Smooth muscle cell of the brain vasculature (primary cell): Measurements from ENCODE around the gene LIPG.
"Not testable (repeated sequence)": the region's sequence is repeated elsewhere in the genome, so short reads cannot be mapped to it uniquely, and the experiment has no call there.

ENCODE experiments used
- DNase-seq: peaks from one replicate; pipeline ENCODE4 v3.0.0-alpha.2; 2012; ENCODE audit warnings: low read depth, low spot score

LIPG gene

DNA sequence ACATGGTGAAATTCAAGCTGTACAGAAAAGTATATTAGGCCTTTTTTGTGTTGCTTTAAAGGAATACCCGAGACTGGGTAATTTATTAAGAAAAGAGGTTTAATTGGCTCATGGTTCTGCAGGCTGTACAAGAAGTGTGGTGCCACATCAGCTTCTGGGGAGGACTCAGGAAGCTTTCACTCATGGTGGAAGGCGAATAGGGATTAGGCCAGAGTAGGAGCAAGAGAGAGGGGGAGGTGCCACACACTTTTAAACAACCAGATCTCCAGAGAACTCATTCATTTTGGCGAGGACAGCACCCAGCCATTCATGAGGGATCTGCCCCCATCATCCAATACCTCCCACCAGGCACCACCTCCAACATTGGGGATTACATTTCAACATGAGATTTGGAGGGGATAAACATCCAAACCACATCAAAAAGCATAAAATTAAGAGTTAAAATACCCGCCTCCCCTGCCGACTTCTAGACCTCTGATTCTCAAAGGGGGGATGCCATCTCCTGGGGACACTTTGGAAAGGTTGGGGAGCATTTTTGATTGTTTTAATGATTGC is 15.1 kb upstream of the LIPG start:
- DNase-seq, result no peak

DNA sequence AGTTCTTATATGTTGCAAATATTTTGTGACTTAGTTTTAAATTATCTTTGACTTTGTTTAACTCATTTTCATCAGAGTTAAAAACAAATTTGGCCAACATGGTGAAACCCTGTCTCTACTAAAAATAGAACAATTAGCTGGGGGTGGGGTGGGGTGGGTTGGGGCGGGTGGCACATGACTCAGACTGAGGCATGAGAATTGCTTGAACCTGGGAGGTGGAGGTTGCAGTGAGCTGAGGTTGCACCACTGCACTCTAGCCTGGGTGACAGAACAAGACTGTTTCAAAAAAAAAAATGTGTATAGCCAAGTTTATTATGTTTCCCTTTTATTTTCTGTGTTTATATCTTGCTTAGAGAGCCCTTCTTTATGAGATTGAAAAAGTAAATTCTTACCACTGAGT is 14.2 kb upstream of the LIPG start:
- DNase-seq, result no peak

DNA sequence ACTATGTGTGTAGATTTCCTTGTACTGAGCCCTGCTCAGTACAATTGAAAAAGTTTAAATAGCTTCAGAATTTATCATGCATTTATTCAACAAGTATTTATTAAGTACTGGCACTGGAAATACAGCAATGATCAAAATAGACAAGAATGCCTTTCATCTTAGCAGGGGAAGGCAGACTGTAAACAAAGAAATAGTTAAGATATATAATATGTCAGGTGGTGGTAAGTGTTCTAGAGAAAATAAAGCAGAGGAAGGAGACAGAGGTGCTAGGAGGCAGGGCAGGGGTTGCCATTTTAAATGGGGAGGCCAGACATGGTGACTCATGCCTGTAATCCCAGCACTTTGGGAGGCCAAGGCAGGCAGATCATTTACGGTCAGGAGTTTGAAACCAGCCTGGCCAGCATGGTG is 13.6 kb upstream of the LIPG start:
- peak; percentile 23 for DNase-seq

DNA sequence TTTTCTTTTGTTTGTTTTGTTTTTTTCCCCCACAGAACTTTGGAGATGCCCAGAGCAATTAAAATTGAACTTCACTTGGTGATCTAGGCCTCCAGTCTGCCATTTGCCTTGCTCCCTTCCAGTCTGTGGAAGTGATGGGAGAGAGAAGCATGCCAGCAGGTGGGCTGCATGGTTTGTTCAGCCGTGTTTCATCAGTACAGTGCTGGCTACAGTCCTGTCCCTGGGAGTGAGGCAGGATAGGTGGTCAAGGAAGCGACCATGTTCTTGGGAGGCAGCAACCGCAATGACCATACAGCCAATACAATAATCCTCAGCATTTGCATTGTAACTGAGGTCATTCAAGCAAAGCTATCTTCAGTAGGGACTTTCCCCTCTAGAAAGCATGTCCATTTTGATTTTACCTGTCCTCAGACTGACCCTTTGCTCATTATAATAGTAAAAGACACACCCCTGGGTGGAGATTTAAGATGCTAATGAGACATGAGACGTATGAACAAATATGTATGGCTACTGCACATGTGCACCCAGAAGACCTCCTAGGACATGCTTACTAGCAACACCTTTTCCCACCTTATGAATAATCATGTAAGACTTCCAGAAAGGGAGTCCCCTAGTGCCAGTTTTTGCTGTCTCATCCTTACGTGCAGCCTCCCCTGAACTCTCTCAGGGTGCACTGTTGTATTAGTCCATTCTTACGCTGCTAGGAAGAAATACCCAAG is 11.1 kb upstream of the LIPG start:
- no peak for DNase-seq

DNA sequence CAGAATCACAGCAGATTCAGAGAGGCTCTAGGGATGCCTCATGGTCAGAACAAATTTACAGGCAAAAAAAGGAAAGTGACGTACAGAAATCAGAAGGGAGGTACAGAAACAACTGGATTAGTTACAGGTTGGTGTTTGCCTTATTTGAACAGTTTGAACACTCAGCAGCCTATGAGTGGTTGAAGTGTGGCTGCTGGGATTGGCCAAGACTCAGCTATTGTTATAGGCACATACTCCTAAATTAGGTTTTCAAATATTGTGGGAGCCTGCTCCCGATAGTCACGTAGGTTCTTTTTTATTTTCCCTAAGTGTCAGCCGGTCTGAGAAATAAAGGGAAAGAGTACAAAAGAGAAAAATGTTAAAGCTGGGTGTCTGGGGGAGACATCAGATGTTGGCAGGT is 8.9 kb upstream of the LIPG start:
- no peak for DNase-seq

DNA sequence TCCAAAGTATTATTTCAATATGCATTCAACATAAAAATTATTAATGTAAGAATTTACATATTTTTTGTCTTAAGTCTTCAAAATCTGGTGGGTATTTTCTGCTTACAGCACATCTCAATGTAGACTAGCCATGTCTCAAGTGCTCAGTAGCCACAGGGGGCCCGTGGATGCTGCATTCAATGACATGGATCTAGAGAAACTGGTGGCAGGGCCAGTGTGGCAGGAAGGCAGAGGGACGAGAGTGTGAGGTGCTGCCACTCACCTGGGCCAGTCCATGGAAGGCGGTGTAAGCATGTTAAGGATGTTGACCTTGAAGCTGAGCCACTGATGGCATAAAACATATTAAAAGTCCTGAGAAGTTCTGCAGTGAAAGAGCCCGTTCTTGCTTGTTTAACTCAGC is 6.2 kb upstream of the LIPG start:
- no peak for DNase-seq

DNA sequence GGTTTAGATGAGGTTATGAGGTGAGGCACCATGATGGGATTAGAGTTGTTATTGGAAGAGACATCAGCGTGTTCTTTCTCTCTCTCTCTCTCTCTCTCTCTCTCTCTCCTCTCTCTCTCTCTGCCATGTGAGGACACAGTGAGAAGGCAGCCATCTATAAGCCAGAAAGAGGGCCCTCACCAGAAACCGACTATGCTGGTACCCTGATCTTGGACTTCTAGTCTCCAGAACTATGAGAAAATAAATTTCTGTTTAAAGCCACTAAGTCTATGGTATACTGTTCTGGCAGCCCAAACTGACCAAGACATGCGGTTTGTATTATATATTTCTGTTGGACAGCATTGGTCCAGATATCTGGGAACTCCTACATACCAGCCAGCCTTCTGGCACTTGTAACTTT is 3.5 kb upstream of the LIPG start:
- DNase-seq, result no peak

DNA sequence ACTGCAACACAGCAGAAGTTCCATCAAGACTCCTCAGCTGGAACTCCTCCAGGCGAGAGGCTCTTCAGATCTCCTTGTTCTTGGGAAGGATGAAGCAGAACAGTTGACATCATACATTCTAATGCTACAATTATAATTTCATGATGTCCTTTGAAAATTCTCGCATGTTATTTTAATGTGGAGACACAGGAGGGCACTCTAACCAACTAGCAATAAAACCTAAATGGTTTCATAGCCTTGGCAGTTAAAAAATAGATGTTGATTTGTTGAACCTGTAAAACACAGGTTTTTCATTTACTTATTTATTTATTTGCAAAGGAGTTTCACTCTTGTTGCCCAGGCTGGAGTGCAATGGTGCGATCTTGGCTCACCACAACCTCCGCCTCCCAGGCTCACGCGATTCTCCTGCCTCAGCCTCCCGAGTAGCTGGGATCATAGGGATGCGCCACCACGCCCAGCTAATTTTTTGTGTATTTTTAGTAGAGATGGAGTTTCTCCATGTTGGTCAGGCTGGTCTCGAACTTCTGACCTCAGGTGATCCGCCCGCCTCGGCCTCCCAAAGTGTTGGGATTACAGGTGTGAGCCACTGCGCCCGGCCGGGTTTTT is 2.4 kb upstream of the LIPG start:
- DNase-seq, result not testable (repeated sequence)

DNA sequence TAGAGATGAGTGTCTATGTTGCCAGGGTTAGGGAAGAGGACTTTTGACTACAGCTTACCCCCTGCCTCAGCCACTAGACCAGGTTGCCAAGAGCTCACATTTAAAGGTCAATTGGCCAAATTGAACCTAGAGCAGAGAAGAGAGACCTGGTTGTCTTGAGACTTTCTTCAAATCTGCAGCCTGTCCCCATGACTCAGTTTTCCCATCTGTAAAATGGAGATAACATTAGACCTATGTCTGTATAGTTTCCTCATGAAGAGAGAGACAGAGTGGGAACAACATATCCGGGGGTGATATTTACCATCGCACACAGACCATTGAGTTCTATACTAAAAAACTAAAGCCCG is 1.6 kb upstream of the LIPG start:
- no peak for DNase-seq

DNA sequence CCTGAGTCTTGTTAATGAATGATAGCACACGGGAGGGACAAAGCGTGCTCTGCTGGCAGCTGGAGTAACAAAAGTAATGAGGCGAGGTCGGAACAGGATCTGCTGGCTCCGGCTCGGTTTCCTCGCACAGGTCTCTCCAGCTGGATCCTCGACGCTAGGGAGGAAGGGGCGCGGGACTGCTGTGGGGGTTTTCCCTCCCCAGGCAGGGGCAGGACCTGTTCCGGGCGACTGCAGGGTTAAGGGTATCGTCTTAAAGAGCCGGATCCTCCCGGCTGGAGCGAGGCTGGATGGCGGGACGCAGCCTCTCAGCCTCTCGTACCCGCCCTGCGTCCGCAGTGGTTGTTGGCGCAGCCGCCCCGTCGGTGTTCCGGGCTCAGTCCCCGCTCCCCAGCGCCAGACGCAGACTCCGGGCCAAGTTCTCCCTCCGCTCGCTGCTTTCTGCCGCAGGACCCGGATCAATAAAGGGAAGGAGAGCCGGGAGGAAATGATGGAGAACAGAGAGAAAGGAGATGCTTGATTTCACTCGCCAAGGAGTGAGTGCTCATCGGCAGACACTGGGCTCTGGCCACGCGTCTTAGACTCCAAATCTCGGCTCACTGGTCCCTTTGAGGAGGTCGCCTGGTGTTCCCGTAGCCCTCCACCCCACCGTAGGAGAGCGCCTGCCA is 1.1 kb upstream of the LIPG start:
- no peak for DNase-seq

DNA sequence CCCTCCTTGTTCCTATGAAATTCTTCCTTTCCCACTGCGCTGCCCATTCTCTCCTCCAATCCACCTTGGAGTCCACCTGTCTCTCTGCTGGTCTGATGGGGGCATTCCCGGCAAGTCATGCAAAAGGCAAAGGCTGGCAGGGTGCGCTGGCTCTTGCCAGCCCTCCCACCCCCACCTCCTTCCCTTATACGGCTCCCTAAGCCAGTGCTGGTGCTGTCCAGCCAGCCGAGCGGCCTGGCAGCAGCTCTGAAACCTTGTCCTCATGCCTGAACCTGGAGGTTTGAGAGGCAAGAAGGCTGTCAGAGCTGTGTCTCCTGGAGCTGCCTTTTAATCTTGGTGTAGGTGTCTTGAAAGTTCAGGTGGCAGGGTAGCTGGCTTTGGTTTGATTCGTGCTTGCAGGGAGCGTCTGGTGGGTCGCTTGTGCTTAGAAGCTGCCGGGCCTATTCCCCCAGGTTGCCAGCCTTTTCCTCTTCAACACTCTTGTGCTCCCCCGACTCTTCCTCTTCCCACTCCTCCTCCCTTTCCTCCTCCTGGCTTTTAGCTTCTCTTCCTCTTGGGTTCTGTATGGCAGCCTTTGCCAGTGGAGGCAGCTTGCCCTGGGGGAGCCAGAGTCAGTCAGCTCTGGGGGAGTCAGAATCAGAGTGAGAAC is 748 bp downstream of the LIPG start:
- no peak for DNase-seq

DNA sequence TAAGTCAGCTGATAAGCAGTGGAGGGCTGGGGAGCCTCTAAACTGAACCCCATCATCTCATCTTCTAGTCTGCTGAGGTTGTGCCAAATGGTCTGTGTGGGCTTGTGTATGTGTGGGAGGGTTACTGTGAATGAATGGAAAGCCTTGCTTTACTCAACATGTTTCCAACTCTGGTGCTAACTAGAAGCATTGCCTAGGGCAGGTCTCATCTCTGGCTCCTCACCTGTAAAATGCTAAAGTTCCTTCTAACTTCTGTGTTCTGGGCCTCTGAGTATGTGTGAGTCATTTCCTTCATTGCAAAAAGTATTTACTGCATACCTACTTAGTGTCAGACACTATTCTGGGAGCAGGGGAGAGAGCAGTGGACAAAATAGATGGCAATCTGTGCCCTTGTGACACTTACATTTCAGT is 1.3 kb downstream of the LIPG start:
- no peak for DNase-seq

DNA sequence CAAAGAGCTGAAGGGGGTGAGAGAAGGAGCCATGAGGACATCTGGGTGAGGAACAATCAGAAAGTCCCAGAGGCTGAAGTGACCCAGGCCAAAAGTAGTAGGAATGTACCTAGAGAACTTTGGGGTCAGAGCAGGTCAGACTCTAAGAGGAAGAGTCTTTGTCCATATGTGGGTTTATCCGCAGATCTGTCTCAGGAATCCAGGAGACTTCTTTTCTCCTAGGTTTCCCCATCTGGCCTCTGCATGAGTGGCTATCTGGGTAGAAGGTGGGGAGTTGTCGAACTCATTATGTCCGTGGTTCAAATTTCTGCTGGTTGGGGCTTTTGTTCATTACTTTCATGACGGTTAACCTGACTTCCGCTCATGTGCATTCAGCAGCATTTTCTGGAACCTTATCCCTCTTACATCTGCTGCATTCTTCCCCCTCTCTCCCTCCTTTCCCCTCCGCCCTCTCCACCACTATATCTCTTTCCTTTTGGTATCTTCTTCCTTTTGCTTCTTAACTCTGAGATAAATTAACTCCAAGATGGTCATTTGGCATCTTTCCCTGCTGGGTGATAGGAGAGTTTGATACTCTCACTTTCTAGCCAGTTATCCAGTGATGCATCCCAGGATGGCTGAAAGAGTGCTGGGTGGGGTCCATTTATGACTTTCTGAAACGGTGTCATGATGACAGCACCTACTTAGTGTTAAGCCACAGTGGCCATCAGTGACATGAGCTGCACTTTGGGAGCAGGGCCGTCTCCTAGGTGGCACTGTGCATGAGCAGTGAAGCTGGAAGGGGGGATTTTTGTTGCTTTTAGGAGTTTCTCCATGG is 2.1 kb downstream of the LIPG start:
- DNase-seq, result no peak

DNA sequence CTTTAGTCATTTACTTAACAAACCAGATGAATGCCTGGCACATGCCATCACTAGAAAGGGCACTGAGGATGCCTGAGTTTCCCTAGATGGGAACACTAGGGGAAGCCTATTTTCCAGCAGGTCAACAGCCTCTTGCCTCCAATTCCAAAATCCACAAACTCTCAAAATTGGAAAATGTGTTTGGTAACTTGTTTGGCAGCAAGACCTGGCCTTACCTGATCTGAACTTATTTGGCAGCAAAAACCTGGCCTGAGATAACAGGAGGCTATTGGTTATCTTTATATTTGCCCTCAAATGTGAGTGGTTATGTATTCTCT is 2.6 kb downstream of the LIPG start:
- no peak for DNase-seq

DNA sequence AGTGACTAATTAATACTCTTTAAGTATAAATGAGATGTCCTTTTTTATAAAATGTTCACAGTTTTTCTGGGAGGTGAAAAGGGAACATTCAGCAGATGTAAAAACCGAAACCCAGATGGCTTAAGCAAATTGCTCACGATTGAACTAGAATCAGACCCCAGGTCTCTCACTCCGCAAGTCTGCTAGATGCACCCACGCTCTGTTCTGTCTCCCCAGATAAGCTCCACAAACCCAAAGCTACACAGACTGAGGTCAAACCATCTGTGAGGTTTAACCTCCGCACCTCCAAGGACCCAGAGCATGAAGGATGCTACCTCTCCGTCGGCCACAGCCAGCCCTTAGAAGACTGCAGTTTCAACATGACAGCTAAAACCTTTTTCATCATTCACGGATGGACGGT is 3.2 kb downstream of the LIPG start:
- DNase-seq, result no peak

DNA sequence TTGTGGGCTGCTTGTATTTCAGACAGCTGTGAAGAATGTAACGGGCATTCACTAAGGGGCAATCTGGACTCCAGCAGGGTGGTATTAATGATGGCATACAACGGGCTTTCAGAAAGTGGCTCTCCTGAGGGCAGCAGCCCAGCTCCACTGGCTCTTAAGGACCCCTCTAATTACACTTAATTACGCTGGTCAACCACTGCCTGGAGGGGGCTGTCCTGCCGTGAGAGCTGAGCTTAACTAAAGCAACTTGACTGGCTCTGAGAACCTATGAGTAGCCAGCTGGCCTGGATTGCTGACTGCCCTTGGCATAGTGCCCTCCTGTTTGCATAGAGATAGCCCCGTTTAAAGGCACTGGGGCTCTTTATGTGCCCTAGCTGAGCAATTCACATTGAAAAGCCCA is 3.8 kb downstream of the LIPG start:
- DNase-seq, result no peak

DNA sequence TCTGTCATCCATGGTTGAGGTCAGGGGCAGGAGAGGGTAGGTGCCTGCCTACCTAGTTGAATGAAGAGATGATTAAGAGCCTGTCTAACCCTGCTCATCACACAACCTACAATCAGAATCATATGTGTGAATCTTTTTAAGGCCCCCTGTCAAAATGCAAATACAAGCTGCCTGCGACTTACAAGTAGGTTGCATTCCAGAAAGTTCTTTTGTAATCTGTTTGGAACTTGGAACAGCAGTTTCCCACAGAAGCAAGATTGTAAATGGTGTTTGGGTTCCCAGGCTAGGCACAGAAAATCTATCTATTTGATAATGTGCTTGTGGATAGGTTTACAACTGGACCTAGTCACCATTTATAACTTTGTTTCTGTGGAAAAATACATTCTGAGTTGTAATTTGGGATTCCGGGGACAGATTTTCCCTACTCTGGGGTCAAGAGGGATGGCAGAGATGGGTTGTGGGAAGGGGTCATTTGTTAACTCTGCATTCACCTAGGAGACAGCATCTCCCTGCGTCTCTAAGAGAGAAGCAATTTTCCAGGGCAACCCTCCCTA is 4.4 kb downstream of the LIPG start:
- no peak for DNase-seq

DNA sequence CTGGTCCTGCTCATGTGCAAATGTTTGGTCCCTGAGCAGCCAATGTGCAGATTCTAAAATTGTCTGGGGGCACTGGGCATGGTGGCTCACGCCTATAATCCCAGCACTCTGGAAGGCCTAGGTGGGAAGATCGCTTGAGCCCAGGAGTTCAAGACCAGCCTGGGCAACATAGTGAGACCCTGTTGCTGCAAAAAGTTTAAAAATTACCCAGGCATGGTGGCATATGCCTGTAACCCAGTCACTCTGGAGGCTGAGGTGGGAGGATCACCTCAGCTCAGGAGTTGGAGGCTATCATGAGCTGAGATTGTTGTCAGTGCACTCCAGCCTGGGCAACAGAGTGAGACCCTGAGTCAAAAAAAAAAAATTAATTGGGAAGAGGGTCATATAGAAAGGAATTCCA is 5.1 kb downstream of the LIPG start:
- no peak for DNase-seq

DNA sequence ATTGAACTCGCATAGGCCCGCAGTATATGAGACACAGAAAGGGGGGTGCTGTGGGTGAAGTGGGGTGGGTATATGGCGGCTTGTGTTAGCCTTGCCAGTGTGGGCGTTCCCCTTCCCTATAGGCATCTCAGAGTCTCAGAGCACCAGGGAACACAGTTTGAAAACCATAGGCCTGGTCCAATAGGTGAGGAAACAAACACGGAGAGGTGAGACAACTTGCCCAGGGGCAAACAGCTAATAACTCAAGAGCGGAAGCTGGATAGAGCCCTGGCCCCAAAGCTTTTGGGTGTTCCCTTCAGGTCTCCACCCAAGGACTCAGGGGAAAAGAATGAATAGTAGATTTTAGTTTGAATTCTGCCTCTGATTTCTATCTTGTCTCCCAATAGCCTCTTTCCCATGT is 7.9 kb downstream of the LIPG start:
- DNase-seq, result no peak

DNA sequence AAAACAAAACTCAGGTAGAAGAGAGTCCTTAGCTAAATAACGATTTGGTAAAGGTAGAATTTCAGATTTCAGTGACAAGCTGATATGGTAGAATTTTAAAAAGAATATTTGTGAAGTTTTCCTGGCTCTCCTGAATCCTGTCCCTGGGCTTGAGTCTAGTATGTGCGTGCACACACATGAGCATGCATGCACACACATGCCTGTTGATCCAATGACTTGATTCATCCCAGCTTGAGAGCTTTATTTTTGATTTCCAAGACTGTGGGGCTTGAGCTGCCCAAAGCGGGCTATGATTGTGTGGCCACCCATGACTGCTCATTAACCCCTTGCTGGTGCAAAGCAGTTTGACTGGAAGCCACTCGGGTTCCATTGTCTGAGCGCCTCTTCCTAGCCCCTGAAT is 9.0 kb downstream of the LIPG start:
- no peak for DNase-seq

DNA sequence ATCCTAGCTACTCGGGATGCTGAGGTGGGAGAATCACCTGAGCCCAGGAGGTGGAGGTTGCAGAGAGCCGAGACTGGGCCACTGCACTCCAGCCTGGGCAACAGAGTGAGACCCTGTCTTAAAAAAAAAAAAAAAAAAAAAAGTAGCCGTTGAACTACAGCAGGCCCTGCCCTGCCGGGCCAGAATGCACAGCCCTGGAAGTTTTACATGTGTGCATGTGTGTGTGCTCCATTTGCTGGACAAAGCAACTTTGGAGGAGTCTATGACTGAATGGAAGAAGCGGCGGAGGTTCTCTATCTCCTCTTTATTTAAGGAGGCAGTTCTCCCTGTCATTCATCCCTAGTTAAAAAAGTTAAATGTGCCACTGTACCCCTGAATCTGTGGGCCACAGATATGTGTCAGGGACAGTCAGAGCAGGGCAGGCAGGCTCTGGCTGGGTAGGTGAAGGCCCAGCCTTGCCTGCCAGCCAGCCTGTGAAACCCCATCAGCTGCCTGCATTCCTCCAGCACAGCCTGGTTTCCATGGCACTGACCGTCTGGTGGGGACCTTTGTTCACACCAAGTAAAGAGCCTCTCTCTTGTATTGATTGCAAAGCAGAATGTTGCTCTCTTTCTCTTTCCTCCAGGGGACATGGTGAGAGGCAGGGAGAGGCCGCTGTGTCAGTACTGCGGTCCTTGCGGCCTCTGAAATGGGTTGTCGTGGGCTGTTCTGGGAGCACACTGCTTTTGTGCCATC is 10.9 kb downstream of the LIPG start:
- no peak for DNase-seq
